Retina (tissue), 1 donor: ENCODE data around the gene ENDOG.
"Not testable (repeated sequence)": the region's sequence is repeated elsewhere in the genome, so short reads cannot be mapped to it uniquely, and the experiment has no call there.

Experiments used
- DNase-seq: peaks from one replicate; pipeline ENCODE4 v3.0.0-alpha.2; 2016

Gene ENDOG

GRCh38 chr9:128870128-128870940 is 52.0 kb downstream of the ENDOG start:
- no peak for DNase-seq

GRCh38 chr9:128870941-128871265 is 52.6 kb downstream of the ENDOG start:
- not testable (repeated sequence) for DNase-seq
